Right renal cortex interstitium (tissue), 3 donors: ENCODE results near the gene NMNAT2. TPM values are rescaled to one million over a fixed set of nuclear protein-coding genes. Genes with fewer than 3 reads are reported as not detected.
A peak's percentile ranks its signal among the peaks of the same experiment; 100 is the strongest.

Experiments used
- DNase-seq, 3 donors: peaks; one replicate each; pipeline ENCODE4 v3.0.0-alpha.2; 2013; ENCODE audit warnings: low read depth in 3 of 3, low spot score in 2 of 3
- polyA plus RNA-seq, 3 donors: library from polyadenylated mRNA; unstranded; fragments of 120-200 nt; gene quantifications; one replicate each; pipeline ENCODE4 v1.2.1, GENCODE V29; 2013; ENCODE audit not compliant: insufficient read length in 3 of 3

The NMNAT2 gene
- polyA plus RNA-seq, 3 donors = 3.2 to 4.3 (median 3.4) TPM

GRCh38 chr1:183368213-183369108 is 49.7 kb downstream of the NMNAT2 start:
- DNase-seq = no peak

GRCh38 chr1:183366116-183366515 is 52.1 kb downstream of the NMNAT2 start:
- no peak for DNase-seq

- DNase-seq = no peak
These were observed 52.5 kb downstream of the NMNAT2 start for GRCh38 chr1:183365676-183366075.

GRCh38 chr1:183365093-183365492 is 53.1 kb downstream of the NMNAT2 start:
- DNase-seq = no peak

GRCh38 chr1:183363972-183364371 is 54.2 kb downstream of the NMNAT2 start:
- DNase-seq = no peak

DNA sequence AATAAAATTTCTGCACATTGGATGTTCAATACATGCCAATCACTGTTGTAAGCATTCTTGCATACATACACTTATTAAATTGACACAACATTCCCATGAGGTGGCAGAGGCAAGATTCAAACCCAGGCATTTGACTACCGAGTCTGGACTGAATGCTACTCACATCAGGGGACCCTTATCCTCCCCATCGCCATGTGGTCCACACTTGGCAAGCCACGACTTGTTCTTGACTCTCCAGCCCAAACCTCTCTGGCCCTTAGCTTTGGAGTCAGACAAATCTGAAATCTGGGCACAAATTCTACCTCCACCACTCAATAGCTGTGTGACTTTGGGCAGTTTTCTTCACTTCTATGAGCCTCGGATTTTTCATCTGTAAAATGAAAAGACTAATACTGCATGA is 57.1 kb downstream of the NMNAT2 start:
- no peak for DNase-seq

GRCh38 chr1:183360473-183360872 is 57.7 kb downstream of the NMNAT2 start:
- no peak for DNase-seq

- DNase-seq = no peak
These were observed 61.5 kb downstream of the NMNAT2 start for GRCh38 chr1:183356534-183357182.

DNA sequence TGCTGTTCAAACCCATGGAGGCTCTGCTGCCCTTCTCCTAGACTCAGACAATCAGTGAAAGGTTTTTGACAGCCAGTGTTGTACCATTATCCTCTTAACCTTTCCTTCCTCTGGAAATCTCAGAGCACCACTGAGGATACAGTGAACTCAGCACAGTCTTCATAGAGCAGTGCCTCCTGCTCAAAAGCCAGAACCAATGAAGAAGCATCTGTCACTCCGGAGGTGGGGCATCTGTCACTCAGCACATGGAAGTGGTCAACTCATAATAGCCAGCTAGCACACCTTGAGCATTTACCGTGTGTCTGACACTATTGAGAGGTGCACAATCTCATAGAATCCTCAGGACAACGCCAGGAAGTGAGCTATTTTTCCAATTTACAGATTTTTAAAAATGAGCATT is 62.4 kb downstream of the NMNAT2 start:
- no peak for DNase-seq

- no peak for DNase-seq
These were observed 63.0 kb downstream of the NMNAT2 start for GRCh38 chr1:183355181-183355580.

GRCh38 chr1:183353597-183353996 is 64.6 kb downstream of the NMNAT2 start:
- DNase-seq = no peak

DNA sequence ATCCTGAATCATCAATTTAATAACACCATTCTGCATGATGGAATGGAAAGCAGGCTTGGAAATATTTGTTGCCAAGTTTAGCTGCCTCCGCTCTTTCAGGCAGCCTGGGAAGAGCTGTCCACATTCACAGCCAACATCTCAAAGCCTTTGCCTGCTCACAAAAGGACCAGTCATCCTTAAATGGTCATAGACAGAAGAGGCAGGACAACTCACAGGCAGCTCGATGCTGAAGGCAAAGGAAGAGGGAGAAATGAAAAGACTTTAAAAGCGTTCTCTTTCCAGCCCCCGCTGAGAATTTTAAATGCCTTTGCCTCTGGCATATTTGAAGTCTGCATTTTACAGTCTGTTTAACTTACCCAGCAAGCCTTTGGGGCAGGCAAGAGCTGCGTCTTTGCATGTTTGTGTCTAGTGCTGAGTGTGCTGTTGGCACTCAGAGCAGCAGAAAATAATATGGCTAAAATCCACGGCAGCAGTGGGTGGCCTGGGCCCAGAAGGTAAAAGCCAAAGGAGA is 68.9 kb downstream of the NMNAT2 start:
- DNase-seq = no peak

DNA sequence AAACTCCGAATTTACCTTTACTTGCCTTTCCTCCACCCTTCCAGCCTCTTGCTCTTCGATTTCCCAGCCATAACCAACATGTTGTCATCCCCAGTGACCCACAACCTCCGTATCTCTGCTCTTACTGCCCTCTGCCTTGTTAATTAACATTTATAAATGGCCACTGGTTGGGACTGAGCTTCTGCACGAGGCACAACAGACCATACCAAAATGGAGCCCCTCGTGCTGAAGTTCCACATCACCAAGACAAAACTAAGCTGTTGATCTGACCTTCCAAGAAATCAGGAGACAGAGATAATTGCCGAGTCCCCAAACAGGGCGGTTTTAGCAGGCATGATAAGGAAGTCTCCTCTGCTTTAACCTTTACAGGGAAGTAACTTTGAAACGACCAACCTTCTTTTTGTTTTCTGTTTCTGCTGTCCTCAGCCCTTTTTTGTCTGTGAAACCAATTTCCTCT is 71.9 kb downstream of the NMNAT2 start:
- no peak for DNase-seq

DNA sequence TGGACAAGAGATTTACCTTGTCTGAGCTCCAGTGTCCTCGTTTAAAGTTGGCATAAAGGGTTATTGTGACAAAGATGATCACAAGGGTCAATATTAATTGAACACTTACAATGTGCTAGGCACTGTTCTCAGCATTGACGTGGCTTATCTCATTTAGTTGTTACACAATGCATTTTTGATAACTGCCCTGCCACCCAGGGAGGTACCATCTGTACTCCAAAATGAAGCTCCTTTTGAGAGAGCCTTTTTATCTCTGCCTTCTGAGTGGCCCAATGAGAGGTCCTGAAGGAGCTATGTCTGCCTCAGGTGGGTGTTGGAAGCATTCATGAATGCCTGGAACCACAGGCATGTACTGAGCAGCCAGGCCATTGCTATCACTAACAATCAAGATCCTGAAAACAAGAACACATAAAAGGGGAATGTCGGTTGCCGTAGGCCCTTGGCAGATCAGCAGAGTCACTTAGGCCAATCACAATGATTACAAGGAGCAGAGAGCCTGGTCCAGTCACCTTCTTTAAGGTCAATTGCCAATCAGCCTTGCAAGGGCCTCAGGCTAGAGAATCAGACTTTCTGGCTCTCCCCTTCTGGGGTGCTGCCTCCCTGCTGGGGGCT is 78.5 kb downstream of the NMNAT2 start:
- no peak for DNase-seq

- peak in 2 of 3 donors; percentile 27 to 52 for DNase-seq
These were observed 87.0 kb downstream of the NMNAT2 start for GRCh38 chr1:183331091-183331742.

GRCh38 chr1:183330335-183330734 is 87.8 kb downstream of the NMNAT2 start:
- peak in 1 of 3 donors; percentile 21 for DNase-seq

- no peak for DNase-seq
These were observed 89.8 kb downstream of the NMNAT2 start for GRCh38 chr1:183328371-183328770.

DNA sequence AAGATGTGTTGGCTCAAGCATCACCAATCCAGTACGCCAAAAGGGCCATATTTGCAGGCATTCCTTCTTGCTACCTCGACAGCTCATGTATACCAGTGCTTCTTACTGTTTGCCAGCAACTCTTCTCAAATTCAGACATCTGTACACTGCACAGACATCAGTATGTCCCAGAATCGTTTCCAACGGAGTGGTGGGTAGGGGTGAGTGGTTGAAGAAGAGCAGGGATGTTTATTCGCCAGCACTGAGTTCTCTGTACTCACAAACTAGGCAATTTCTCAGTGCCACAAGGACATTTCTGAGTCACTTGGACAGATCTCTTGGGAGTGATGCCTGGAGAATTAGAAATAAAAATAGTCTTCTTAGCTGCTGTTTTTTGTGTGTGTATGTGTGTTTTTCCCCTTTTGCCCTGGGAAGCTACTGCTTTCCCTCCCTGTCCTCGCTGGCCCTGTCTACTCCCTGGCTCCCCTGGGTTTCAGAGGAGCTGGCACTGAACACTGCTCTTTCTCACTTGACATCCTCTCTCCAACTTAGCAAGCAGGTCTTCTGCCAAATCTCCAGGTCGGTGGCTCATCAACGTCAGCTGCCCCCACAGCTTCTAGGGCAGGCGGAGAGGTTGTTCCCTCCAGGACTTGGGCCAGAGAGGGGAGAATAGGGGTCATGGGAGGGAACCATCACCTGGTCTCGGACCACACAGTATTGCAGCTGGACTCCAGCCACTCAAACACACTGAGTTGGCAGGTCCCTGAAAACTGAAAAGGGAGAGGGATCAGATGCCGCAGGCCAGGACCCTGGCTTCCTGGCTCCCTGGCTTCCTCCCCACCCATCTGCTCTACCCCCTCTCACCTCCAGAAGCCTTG is 90.5 kb downstream of the NMNAT2 start:
- DNase-seq = no peak

DNA sequence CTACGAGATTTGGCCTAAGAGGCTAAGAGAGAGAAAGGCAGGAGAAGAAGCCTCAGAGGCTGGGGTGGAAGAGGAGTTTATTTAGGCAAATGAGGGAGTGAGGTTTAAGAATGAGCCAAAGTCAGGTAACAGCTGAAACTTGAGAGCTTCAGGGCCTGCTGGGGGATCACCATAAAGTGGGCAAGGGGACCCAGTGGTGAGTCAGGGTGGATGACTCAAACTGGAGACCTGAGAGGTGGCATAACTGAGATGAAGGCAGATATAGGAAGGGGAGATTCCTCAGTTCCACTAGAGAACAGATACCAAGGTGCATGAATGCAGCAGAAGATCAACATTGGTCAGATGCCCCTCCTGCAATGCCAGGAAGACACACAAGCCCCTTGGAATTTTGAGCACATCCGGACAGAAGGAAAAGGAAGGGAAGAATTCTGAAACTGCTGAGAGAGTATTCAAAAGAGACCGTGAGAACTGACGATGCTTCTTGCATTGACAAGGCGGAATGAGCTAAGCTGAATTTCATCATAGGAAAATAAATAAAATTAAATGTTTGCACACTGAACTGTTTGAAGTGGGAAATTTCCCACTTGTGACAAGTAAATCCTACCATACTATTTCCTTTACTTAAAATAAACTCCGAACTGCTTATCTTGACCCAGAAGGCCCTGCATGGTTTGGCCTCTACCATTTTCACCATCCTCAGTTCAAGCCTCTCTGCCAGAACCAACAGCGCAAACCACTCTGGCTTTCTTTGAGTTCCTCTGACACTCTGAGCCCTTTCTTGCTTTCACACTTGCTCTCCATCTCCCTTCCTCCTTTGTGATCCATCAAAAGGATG is 94.1 kb downstream of the NMNAT2 start:
- no peak for DNase-seq
